Kasumi-1 (cell line): ENCODE measurements around the gene RLBP1.
"Not testable (repeated sequence)": the region's sequence is repeated elsewhere in the genome, so short reads cannot be mapped to it uniquely, and the experiment has no call there.

Source experiments
- DNase-seq, 2 experiments: peaks; one replicate each; lab custom pipeline; 2025; lab: John Stamatoyannopoulos, UW

RLBP1 gene

GRCh38 chr15:89221543-89221942, at the start of gene RLBP1:
RLBP1 (minus strand) TSS chr15:89221579; CDS start chr15:89218975, 2,604 bp downstream.
- no peak for DNase-seq

- DNase-seq, result not testable (repeated sequence)
These were observed 28.8 kb upstream of the RLBP1 start for GRCh38 chr15:89250142-89250541.

DNA sequence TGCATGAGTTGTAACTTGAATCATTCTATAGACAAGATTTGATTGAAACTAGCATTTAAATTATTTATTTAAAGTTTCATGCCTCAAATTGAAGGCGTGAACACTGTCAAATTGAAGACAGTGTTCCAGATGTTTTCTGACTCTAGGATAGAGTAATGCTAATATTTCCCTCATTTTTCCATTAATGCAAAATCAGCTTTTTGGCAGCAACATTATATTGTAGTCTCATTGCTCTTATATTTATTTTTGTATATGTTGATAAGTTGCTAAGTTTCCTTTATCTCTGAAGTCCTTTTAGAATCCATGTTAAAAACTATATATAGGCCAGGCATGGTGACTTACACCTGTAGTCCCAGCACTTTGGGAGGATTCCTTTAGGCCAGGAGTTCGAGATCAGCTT, 27.2 kb upstream of the RLBP1 start:
- no peak for DNase-seq

GRCh38 chr15:89247446-89247845, 26.1 kb upstream of the RLBP1 start:
- no peak for DNase-seq

DNA sequence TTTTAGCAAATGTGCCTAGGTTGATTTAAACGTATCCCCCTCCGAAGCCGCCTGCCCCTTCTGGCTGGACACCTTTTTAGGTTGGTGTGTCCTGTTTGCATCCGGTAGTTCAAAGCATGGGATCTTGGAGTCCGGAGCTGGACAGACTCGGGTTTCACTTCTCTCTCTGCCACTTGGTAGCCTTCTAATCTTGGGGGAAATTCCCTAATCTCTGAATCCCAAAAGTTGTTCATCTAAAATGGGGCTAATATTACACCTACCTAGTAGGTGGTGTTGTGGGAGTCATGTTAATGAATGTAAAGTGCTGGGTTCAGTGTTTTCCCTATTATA, 23.2 kb upstream of the RLBP1 start:
- DNase-seq, result no peak

DNA sequence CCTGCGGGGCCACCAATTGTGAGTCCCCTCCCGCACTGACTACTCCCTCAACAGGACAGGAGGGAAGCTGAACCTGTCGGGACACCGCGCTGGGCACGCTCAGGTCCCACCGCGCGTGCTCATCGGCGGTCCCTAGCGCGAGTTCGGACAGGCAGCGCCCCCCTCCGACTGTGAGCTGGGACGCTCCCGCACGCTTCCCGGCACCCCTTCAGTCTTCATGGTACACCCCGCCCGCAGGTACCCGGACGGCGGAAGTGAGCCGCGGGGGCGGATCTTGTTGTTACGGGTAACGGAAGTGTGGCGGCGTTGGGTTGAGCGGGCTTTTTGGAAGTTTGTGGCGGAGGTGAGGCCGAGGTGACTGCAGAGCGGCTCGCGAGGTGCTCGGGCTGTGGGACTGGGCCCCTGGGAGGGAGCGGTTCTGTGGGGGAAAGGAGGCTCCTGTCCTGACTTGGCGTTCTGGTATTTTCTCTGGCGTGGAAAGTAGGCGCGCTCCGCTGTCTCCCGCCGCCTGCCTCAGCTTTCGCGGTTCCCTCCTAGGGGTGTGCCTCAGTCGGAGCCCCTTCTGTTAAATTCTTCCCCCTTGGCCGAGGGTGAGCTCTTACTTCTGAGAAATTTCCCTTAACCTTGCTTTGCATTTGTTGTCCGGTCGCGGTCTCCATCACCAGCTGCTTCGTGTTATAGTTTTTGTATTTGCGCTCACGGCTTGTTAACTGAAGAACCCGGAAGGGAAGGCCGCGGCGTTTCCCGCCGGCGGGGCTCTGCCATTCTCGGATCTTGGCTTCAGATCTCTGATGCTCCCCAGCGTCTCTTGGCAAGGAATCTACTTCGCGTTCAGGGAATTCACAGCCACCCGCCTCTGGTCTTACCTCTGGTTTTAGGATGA, 22.6 kb upstream of the RLBP1 start, which contains the start of gene FANCI:
Gene FANCI (plus strand): TSS at position 289 of the 883 bp plus-strand sequence. CDS start 3,669 bp downstream, outside the sequence.
- peak; percentile 94 to 95 for DNase-seq

GRCh38 chr15:89243046-89243690, 21.8 kb upstream of the RLBP1 start:
- no peak for DNase-seq

GRCh38 chr15:89239883-89240810, 18.8 kb upstream of the RLBP1 start:
- not testable (repeated sequence) for DNase-seq

- no peak for DNase-seq
These were observed 10.5 kb upstream of the RLBP1 start for GRCh38 chr15:89231832-89232231.

GRCh38 chr15:89230277-89230676, 8.9 kb upstream of the RLBP1 start:
- DNase-seq, result no peak

- DNase-seq, result no peak
These were observed 6.0 kb upstream of the RLBP1 start for GRCh38 chr15:89227425-89227824.

GRCh38 chr15:89226359-89227221, 5.2 kb upstream of the RLBP1 start:
- no peak for DNase-seq

DNA sequence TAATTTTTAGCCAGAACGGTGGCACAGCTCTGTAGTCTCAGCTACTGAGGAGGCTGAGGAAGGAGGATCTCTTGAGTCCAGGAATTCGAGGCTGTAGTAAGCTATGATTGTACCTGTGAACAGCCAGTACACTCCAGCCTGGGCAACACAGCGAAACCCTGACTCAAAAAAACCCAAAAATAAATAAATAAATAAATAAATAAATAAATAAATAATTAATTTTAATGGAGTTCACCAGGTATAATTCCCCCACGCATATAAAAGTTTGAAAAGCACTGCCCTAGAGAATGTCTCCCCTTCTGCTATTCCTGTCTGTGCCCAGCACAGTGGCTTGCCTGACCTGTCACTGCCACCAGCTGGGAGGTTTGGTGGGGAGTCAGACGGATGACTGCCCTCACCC, 4.2 kb upstream of the RLBP1 start:
- no peak for DNase-seq

GRCh38 chr15:89218531-89218930, 2.8 kb downstream of the RLBP1 start:
- DNase-seq, result no peak

- DNase-seq, result no peak
These were observed 3.5 kb downstream of the RLBP1 start for GRCh38 chr15:89217686-89218376.

DNA sequence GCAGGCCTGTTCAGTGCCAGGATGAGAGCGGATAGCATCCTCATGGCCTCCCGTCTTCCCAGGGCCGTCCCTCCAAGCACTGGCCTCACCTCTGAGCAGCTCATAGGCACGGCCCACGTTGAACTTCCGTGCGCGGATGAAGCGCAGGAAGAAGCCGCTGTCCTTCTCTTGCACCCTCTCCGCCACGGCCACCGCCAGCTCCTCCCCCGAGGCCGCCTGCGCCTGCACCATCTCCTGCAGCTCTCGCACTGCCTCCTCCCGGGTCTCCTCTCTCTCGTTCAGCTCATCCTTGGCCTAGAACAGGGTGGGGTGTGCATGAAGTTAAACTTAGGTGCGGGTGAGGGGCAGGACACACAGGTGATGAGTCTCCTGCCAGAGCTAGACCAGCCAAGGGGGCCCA, 4.3 kb downstream of the RLBP1 start:
- no peak for DNase-seq

- DNase-seq, result no peak
These were observed 5.8 kb downstream of the RLBP1 start for GRCh38 chr15:89215627-89216026.

DNA sequence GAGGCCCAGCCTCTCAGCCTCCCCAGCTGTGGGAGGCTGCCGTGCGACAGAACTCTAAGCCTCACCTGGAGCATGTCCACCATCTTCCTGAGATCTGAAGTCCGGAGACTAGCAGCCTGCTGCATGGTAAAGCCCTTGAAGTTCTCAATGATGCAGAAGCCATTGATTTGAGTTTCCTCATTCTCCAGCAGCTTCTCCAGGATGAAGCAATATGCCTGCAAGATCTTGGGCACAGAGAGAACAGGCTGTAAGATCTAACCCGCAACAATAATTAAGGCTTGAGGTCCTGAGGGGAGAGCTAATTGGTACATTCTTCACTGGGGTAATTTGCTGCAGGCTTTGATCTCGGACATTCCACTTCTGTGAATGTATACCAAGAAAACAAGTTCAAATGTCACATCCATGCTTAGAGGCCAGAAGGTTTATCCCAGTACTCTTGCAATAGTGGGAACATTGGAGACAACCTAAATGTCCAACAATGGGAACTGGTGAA, 9.7 kb downstream of the RLBP1 start:
- DNase-seq, result no peak

DNA sequence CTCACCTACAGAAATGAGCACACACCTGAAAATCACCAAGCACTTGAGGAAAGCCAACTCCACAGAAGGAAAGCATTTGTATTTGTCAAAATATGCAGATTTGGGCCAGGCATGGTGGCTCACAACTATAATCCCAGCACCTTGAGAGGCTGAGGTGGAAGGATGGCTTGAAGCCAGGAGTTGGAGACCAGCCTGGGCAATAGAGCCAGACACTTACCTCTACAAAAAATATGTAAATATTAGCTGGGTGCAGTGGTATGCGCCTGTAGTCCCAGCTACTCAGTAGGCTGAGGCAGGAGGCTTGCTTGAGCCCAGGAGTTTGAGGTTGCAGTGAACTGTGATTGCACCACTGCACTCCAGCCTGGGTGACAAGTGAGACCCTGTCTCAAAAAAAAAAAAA, 12.3 kb downstream of the RLBP1 start:
- DNase-seq, result no peak

GRCh38 chr15:89208256-89208655, 13.1 kb downstream of the RLBP1 start:
- DNase-seq, result no peak
